HepG2 (cell line): ENCODE measurements around the gene PIK3CB. TPM values are rescaled to one million over a fixed set of nuclear protein-coding genes. Genes with fewer than 3 reads are reported as not detected.

Experiments
- ATAC-seq: fragments of 200-7000 bp; cut with Tn5 transposase; 3 replicates; pipeline ENCODE4 v1.9.1; 2020; ENCODE audit warnings: mild to moderate bottlenecking, moderate library complexity
- BruUV-seq: library from RNA; stranded (reverse); fragments of 400-500 nt; replicated peaks from 2 replicates; lab custom pipeline; 2021; lab: Mats Ljungman, UMichigan
- CTCF ChIA-PET: fragments of 300-600 bp; formaldehyde crosslinking; extraction: SDS; loops from one replicate; lab custom pipeline; 2021; ENCODE audit warnings: low total read pairs, inconsistent platforms, low intra/inter-chr PET ratio; lab: Yijun Ruan, JAX
- POLR2A ChIA-PET: fragments of 350-600 bp; sonication (Branson Sonifier 250); formaldehyde crosslinking; loops from one replicate; lab custom pipeline; 2020; ENCODE audit warnings: antibody characterized with exemption, inconsistent platforms; lab: Yijun Ruan, JAX
- DNase-seq: peaks from one replicate; pipeline ENCODE4 v3.0.0-alpha.2; 2015; ENCODE audit warnings: low spot score
- FAIRE-seq: peaks from 3 replicates; lab custom pipeline; 2011; peaks lifted over from hg19 to GRCh38; lab: Jason Lieb, UNC
- H2AFZ ChIP-seq: one replicate; pipeline ENCODE4 v1.6.1; 2011; ENCODE audit warnings: low read length, inconsistent platforms
- H3K27ac ChIP-seq: fragments of 300-600 bp; 3 replicates; pipeline ENCODE4 v1.8.0; 2011; ENCODE audit warnings: mixed run types, mild to moderate bottlenecking, mixed read lengths, low read length, inconsistent platforms; ENCODE audit not compliant: insufficient read depth; ENCODE audit errors: extremely low read length
- H3K27me3 ChIP-seq, 2 experiments: fragments of 200-600 bp in 1 of 2; 2 replicates in 1 of 2; 3 replicates in 1 of 2; pipeline versions ENCODE4 v1.6.0 to v1.8.0; 2011; ENCODE audit warnings: low read length in 2 of 2, mild to moderate bottlenecking in 2 of 2, moderate library complexity in 2 of 2, inconsistent platforms in 1 of 2; ENCODE audit not compliant: insufficient read depth in 2 of 2, control insufficient read depth in 1 of 2
- H3K36me3 ChIP-seq, 2 experiments: fragments of 200-600 bp in 1 of 2; replicated peaks in 1 of 2; 2 replicates in 1 of 2; 3 replicates in 1 of 2; pipeline versions ENCODE4 v1.5.1 to v1.8.0; 2011; ENCODE audit warnings: low read length in 2 of 2, inconsistent platforms in 1 of 2; ENCODE audit not compliant: insufficient read depth in 2 of 2, control insufficient read depth in 1 of 2
- H3K4me1 ChIP-seq: 2 replicates; pipeline ENCODE4 v1.5.1; 2012; ENCODE audit warnings: low read length, inconsistent platforms; ENCODE audit not compliant: insufficient read depth
- H3K4me2 ChIP-seq: 2 replicates; pipeline ENCODE4 v1.6.0; 2011; ENCODE audit warnings: low read depth, low read length, inconsistent platforms
- H3K4me3 ChIP-seq, 3 experiments: fragments of 200-600 bp in 1 of 3; sonication (generic), shearing (Covaris generic) in 1 of 3; replicated peaks in 1 of 3; 2 replicates each; pipeline ENCODE4 v1.5.1; 2011 to 2016; ENCODE audit warnings: low read length in 3 of 3, inconsistent platforms in 2 of 3, low read depth in 2 of 3, mild to moderate bottlenecking in 2 of 3, control low read depth in 1 of 3, mixed read lengths in 1 of 3; ENCODE audit not compliant: insufficient read depth in 1 of 3
- H3K79me2 ChIP-seq: one replicate; pipeline ENCODE4 v1.6.1; 2011; ENCODE audit warnings: low read length, inconsistent platforms; ENCODE audit not compliant: insufficient read depth
- H3K9ac ChIP-seq: 2 replicates; pipeline ENCODE4 v1.6.0; 2011; ENCODE audit warnings: mild to moderate bottlenecking, low read depth, low read length, inconsistent platforms; ENCODE audit not compliant: insufficient read depth
- H3K9me3 ChIP-seq: 2 replicates; pipeline ENCODE4 v1.5.1; 2012; ENCODE audit warnings: mild to moderate bottlenecking, low read length
- H4K20me1 ChIP-seq: 2 replicates; pipeline ENCODE4 v1.6.0; 2011; ENCODE audit warnings: inconsistent platforms, mild to moderate bottlenecking, low read length, moderate library complexity; ENCODE audit not compliant: insufficient read depth
- BCL6 ChIP-seq: IDR thresholded peaks from 2 replicates; pipeline ENCODE4 v1.6.1; 2016; ENCODE audit warnings: missing genetic modification reagents, missing compliant biosample characterization
- BORCS8-MEF2B ChIP-seq: sonication (generic); formaldehyde crosslinking; IDR thresholded peaks from 2 replicates; pipeline ENCODE4 v1.8.0; 2022; ENCODE audit warnings: mild to moderate bottlenecking, missing genetic modification reagents
- DMAP1 ChIP-seq: IDR thresholded peaks from 2 replicates; pipeline ENCODE4 v1.6.1; 2016
- DNMT3B ChIP-seq: conservative IDR thresholded peaks from 2 replicates; pipeline ENCODE4 v1.6.1; 2016; ENCODE audit warnings: missing biosample characterization, control low read depth
- DR1 ChIP-seq: sonication (generic); formaldehyde crosslinking; IDR thresholded peaks from 2 replicates; pipeline ENCODE4 v1.8.0; 2021; ENCODE audit warnings: mild to moderate bottlenecking, missing genetic modification reagents, inconsistent platforms
- ELF1 ChIP-seq: sonication (generic); formaldehyde crosslinking; IDR thresholded peaks from 2 replicates; pipeline ENCODE4 v1.4.0; 2020; ENCODE audit warnings: missing genetic modification reagents
- ETV5 ChIP-seq: IDR thresholded peaks from 2 replicates; pipeline ENCODE4 v1.6.1; 2018; ENCODE audit warnings: missing biosample characterization, missing genetic modification reagents, inconsistent platforms, borderline replicate concordance
- HNF4A ChIP-seq: sonication (generic); formaldehyde crosslinking; IDR thresholded peaks from 2 replicates; pipeline ENCODE4 v1.4.0; 2020; ENCODE audit warnings: missing genetic modification reagents
- RBAK ChIP-seq: sonication (generic); formaldehyde crosslinking; IDR thresholded peaks from 2 replicates; pipeline ENCODE4 v1.5.1; 2020; ENCODE audit warnings: mild to moderate bottlenecking, missing genetic modification reagents
- RBFOX2 ChIP-seq: fragments of 200-400 bp; formaldehyde crosslinking; IDR thresholded peaks from 2 replicates; pipeline ENCODE4 v1.6.1; 2017; ENCODE audit warnings: low read depth, mild to moderate bottlenecking, low read length
- RFXANK ChIP-seq: IDR thresholded peaks from 2 replicates; pipeline ENCODE4 v1.6.1; 2016
- ZNF234 ChIP-seq: sonication (generic); formaldehyde crosslinking; conservative IDR thresholded peaks from 2 replicates; pipeline ENCODE4 v1.5.1; 2020; ENCODE audit warnings: mild to moderate bottlenecking, missing genetic modification reagents
- ZNF333 ChIP-seq: sonication (generic); formaldehyde crosslinking; IDR thresholded peaks from 2 replicates; pipeline ENCODE4 v1.4.0; 2020; ENCODE audit warnings: mild to moderate bottlenecking, missing genetic modification reagents, borderline replicate concordance
- ZNF337 ChIP-seq: sonication (generic); formaldehyde crosslinking; IDR thresholded peaks from 2 replicates; pipeline ENCODE4 v1.5.1; 2020; ENCODE audit warnings: missing genetic modification reagents, low read depth, mild to moderate bottlenecking, borderline replicate concordance
- ZNF572 ChIP-seq: sonication (generic); formaldehyde crosslinking; IDR thresholded peaks from 2 replicates; pipeline ENCODE4 v1.5.1; 2020; ENCODE audit warnings: mild to moderate bottlenecking, missing genetic modification reagents
- WGBS: methylation state at CpG from one replicate; pipeline ENCODE4 v1.1.6; 2017; ENCODE audit warnings: low lambda C conversion rate; 5-methylcytosine and 5-hydroxymethylcytosine counted together
- in situ Hi-C: cut with HindIII; loops from 2 replicates; pipeline ENCODE4 v1.10.0; 2017; ENCODE audit warnings: low pct_unique_long_range_greater_than_20kb; ENCODE audit not compliant: extremely low pct_ligation_motif_present
- intact Hi-C: fragments of 100-400 bp; cut with micrococcal nuclease; formaldehyde crosslinking; loops from one replicate; pipeline ENCODE4 v1.10.0; 2022; ENCODE audit not compliant: unreplicated experiment
- polyA plus RNA-seq, 8 experiments: library from polyadenylated mRNA; depleted of rRNA in 3 of 8; stranded (reverse) in 7 of 8; unstranded in 1 of 8; fragments of >200 nt; fragmentation: Illumina TruSeq in 4 of 8; extraction: Trizol in 4 of 8; gene quantifications; 2 replicates each; pipeline versions ENCODE4 v1.2.1 to v1.2.3, GENCODE V29; 2011 to 2016; ENCODE audit warnings: low read depth in 4 of 8, missing spikeins in 1 of 8, mixed read lengths in 1 of 8; ENCODE audit not compliant: insufficient read depth in 1 of 8
- total RNA-seq, 5 experiments: library from RNA; depleted of rRNA; stranded (reverse); fragments of >200 nt; fragmentation: Illumina TruSeq; extraction: Trizol; gene quantifications; 2 replicates each; pipeline ENCODE4 v1.2.3, GENCODE V29; 2016; ENCODE audit warnings: low read depth in 1 of 5
- TF ChIP-seq, protein P1 (sequence below): IDR thresholded peaks from 2 replicates; pipeline ENCODE4 v1.6.1; 2012; ENCODE audit warnings: low read depth, low read length, improper control_type of control experiment
- TF ChIP-seq, protein P2 (sequence below): sonication (generic); formaldehyde crosslinking; IDR thresholded peaks from 2 replicates; pipeline ENCODE4 v1.4.0; 2020; ENCODE audit warnings: mild to moderate bottlenecking, low read depth, missing genetic modification reagents
- TF ChIP-seq, protein P3 (sequence below): sonication (generic); formaldehyde crosslinking; IDR thresholded peaks from 2 replicates; pipeline ENCODE4 v1.4.0; 2020; ENCODE audit warnings: missing genetic modification reagents

Gene PIK3CB
- total and polyA plus RNA-seq, 2 of the 13 experiments (the other 11 are each of a cell fraction or from before 2014, with no cell fraction given): 6.6 to 18.7 TPM

DNA sequence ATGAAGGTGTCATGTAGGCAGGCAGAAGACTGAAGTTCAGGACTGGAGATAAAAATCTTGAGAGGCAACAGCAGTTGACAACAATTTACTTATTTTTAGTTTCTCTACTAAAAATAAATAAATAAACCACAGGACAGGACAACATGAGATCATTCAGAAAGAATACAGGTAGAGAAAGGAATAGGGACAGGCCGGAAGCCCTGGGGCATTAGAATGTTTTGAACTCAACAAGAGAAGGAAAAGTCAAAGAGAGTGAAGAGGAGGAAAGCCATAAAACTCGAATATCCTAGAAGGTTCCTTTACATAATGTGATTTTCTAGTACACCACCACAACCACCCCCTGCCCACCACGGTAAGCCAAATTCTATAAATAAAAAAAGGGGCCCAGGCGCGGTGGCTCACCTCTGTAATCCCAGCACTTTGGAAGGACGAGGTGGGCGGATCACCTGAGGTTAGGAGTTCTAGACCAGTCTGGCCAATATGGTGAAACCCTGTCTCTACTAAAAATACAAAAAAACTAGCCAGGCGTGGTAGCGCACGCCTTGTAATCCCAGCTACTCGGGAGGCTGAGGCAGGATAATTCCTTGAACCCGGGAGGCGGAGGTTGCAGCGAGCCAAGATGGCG, 4.7 kb downstream of the PIK3CB start:
- Histone ChIP-seq H3K4me2 (no peak overlapping the region), H3K36me3 (peaks cover 0 to 13% of the 10 kb centered on the region in 2 experiments; a peak in 3 of 5 replicates), H4K20me1 (0 out of 2 replicates have a peak, but pooled peaks cover 2% of the 10 kb centered on the region), H3K9ac (no peak overlapping the region), H3K27me3 (no peaks in the 10 kb centered on the region; a peak in 1 of 5 replicates), H3K4me1 (peaks cover 45% of the 10 kb centered on the region), H3K4me3 (no peak overlapping the region), H3K27ac (no peak overlapping the region), H3K79me2 (peaks cover 80% of the 10 kb centered on the region), H3K9me3 (no peaks in the 10 kb centered on the region), H2AFZ (no peak overlapping the region)
- no TSS peak for BruUV-seq
- CTCF ChIA-PET: no interaction called here
- no peak for ATAC-seq
- TF ChIP-seq, protein P1, sequence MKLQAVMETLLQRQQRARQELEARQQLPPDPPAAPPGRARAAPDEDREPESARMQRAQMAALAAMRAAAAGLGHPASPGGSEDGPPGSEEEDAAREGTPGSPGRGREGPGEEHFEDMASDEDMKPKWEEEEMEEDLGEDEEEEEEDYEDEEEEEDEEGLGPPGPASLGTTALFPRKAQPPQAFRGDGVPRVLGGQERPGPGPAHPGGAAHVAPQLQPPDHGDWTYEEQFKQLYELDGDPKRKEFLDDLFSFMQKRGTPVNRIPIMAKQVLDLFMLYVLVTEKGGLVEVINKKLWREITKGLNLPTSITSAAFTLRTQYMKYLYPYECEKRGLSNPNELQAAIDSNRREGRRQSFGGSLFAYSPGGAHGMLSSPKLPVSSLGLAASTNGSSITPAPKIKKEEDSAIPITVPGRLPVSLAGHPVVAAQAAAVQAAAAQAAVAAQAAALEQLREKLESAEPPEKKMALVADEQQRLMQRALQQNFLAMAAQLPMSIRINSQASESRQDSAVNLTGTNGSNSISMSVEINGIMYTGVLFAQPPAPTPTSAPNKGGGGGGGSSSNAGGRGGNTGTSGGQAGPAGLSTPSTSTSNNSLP: no peak
- TF ChIP-seq RFXANK (CRISPR knock-in tag): no peak
- no peak for TF ChIP-seq RBFOX2
- TF ChIP-seq ELF1 (CRISPR knock-in tag): no peak
- TF ChIP-seq, protein P2, sequence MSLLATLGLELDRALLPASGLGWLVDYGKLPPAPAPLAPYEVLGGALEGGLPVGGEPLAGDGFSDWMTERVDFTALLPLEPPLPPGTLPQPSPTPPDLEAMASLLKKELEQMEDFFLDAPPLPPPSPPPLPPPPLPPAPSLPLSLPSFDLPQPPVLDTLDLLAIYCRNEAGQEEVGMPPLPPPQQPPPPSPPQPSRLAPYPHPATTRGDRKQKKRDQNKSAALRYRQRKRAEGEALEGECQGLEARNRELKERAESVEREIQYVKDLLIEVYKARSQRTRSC (CRISPR knock-in tag): no peak
- TF ChIP-seq BCL6: no peak
- no peak for TF ChIP-seq BORCS8-MEF2B
- no peak for TF ChIP-seq DNMT3B
- TF ChIP-seq, protein P3, sequence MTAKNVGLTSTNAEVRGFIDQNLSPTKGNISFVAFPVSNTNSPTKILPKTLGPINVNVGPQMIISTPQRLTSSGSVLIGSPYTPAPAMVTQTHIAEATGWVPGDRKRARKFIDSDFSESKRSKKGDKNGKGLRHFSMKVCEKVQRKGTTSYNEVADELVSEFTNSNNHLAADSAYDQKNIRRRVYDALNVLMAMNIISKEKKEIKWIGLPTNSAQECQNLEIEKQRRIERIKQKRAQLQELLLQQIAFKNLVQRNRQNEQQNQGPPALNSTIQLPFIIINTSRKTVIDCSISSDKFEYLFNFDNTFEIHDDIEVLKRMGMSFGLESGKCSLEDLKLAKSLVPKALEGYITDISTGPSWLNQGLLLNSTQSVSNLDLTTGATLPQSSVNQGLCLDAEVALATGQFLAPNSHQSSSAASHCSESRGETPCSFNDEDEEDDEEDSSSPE (CRISPR knock-in tag): no peak
- TF ChIP-seq ZNF234 (CRISPR knock-in tag): no peak
- TF ChIP-seq ZNF337 (CRISPR knock-in tag): no peak
- no peak for TF ChIP-seq ZNF572
- TF ChIP-seq HNF4A: no peak
- no peak for TF ChIP-seq DMAP1 (CRISPR knock-in tag)
- no peak for TF ChIP-seq ZNF333 (CRISPR knock-in tag)
- no peak for TF ChIP-seq RBAK (CRISPR knock-in tag)
- TF ChIP-seq DR1 (CRISPR knock-in tag): no peak
- no peak for TF ChIP-seq ETV5 (CRISPR knock-in tag)
- FAIRE-seq: no peak
- no peak for DNase-seq
- POLR2A ChIA-PET: no interaction called here
- in situ Hi-C loops: loop anchor here (5.0 kb wide), 1 partner anchor 87 kb away; no protein-coding TSS in a partner anchor
- intact Hi-C loops: loop anchor here (10.0 kb wide), 1 partner anchor 55 kb away; no protein-coding TSS in a partner anchor
- WGBS: 96% methylated on average over 15 of the region's 15 CpGs
